HUES64 (cell line): ENCODE data around the gene KRTCAP3.
"Not testable (repeated sequence)": the region's sequence is repeated elsewhere in the genome, so short reads cannot be mapped to it uniquely, and the experiment has no call there.

Source experiments
- H3K27ac ChIP-seq: 2 replicates; pipeline ENCODE4 v1.7.0; 2013; ENCODE audit warnings: low read depth, low read length, inconsistent platforms
- H3K27me3 ChIP-seq: 2 replicates; pipeline ENCODE4 v1.6.1; 2013; ENCODE audit warnings: mild to moderate bottlenecking, low read length; ENCODE audit not compliant: insufficient read depth
- H3K36me3 ChIP-seq: 2 replicates; pipeline ENCODE4 v1.6.1; 2013; ENCODE audit warnings: mild to moderate bottlenecking, low read length; ENCODE audit not compliant: insufficient read depth
- H3K4me1 ChIP-seq: 2 replicates; pipeline ENCODE4 v1.6.1; 2013; ENCODE audit warnings: mild to moderate bottlenecking, low read length, moderate library complexity; ENCODE audit not compliant: insufficient read depth
- H3K4me3 ChIP-seq: 2 replicates; pipeline ENCODE4 v1.5.1; 2013; ENCODE audit warnings: mild to moderate bottlenecking, low read length, moderate library complexity
- H3K9ac ChIP-seq: 2 replicates; pipeline ENCODE4 v1.6.1; 2013; ENCODE audit warnings: mild to moderate bottlenecking, low read depth, low read length
- H3K9me3 ChIP-seq: 2 replicates; pipeline ENCODE4 v1.6.1; 2013; ENCODE audit warnings: low read depth, low read length; ENCODE audit not compliant: insufficient read depth
- WGBS: fragments of 150-250, 120-280 bp; methylation state at CpG from one replicate; pipeline ENCODE4 v1.1.7; 2013; ENCODE audit warnings: missing lambda C conversion rate; 5-methylcytosine and 5-hydroxymethylcytosine counted together

The KRTCAP3 gene

DNA sequence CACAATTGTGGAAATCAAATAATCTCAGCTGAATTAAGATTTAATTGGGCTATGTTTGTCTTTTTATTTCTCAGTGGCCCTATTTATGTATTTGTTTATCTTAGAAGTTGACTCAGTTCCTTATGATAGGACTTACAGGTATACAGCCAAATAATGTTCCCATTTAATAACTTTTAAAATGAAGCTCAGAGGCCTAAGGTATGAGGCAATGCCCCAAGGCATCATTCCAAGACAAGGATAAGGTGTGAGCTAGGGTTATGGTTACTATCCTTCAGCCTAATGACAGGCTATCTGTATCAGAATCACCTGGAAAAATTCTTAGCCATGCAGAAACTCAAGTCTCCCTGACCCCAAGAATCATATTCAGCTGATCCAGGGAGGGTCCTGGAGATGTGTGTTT is 21.2 kb upstream of the KRTCAP3 start:
- Histone ChIP-seq H3K4me1 (no peaks in the 10 kb centered on the region), H3K36me3 (no peaks in the 10 kb centered on the region), H3K27me3 (no peaks in the 10 kb centered on the region), H3K4me3 (no peak overlapping the region), H3K27ac (no peak overlapping the region), H3K9me3 (no peaks in the 10 kb centered on the region), H3K9ac (no peak overlapping the region)

DNA sequence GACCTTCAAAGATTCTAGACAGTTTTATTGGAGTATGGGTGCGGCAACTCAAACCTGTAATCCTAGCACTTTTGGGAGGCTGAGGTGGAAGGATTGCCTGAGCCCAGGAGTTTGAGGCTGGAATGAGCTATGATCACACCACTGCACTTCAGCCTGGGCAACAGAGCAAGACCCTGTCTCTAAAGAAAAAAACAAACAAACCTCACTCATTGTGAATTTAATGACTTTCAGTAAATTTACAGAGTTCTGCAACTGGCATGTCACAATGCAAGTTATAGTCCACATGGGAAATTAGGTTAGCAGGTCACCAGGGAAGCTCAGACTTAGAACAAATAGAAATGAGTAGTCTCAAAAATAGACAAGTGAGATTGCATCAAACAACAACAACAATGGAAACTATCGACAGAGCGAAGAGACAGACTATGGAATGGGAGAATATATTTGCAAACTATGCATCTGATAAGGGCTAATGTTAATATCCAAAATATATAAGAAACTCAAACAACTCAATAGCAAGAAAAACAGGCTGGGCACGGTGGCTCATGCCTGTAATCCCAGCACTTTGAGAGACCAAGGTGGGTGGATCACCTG is 20.4 kb upstream of the KRTCAP3 start:
- no peaks in the 10 kb centered on the region for H3K36me3 ChIP-seq
- H3K9ac ChIP-seq, result no peak overlapping the region
- no peaks in the 10 kb centered on the region for H3K27me3 ChIP-seq
- H3K9me3 ChIP-seq, result no peaks in the 10 kb centered on the region
- H3K27ac ChIP-seq, result no peak overlapping the region
- H3K4me3 ChIP-seq, result no peak overlapping the region
- 86% methylated on average over 2 of the region's 4 CpGs for WGBS
- no peaks in the 10 kb centered on the region for H3K4me1 ChIP-seq

DNA sequence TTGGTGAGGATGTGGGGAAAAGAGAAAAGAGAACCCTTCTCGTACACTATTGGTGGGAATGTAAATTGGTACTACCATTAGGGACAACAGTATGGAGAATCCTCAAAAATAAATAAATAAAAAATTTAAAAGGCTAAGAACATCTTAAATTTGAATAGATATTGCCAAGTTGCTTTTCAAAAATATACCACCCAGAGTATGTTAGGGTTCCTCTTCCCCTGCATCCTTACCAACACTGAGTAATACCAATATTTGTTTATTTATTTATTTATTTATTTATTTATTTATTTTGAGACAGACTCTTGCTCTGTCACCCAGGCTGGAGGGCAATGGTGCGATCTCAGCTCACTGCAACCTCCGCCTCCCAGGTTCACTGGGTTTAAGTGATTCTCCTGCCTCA is 19.2 kb upstream of the KRTCAP3 start:
- no peaks in the 10 kb centered on the region for H3K36me3 ChIP-seq
- no peak overlapping the region for H3K27ac ChIP-seq
- no peaks in the 10 kb centered on the region for H3K9me3 ChIP-seq
- no peak overlapping the region for H3K4me3 ChIP-seq
- WGBS, result over 99% methylated on average over 3 of the region's 3 CpGs
- no peaks in the 10 kb centered on the region for H3K27me3 ChIP-seq
- no peak overlapping the region for H3K9ac ChIP-seq
- no peaks in the 10 kb centered on the region for H3K4me1 ChIP-seq

DNA sequence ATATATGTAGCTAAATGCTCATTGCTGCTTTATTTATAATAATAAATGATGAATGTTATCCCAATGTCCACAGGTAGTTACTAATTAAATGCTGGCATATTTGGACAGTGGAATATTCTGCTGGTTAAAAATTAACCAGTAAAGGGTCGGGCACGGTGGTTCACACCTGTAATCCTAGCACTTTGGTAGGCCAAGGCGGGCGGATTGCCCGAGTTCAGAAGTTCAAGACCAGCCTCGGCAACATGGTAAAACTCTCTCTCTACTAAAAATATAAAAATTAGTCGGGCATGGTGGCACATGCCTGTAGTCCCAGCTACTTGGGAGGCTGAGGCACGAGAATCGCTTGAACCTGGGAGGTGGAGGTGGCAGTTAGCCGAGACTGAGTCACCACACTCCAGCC is 17.1 kb upstream of the KRTCAP3 start:
- 92% methylated on average over 10 of the region's 10 CpGs for WGBS
- H3K4me3 ChIP-seq, H3K4me1 ChIP-seq, H3K27ac ChIP-seq, H3K36me3 ChIP-seq, H3K9me3 ChIP-seq, H3K9ac ChIP-seq, H3K27me3 ChIP-seq: not testable (repeated sequence)

DNA sequence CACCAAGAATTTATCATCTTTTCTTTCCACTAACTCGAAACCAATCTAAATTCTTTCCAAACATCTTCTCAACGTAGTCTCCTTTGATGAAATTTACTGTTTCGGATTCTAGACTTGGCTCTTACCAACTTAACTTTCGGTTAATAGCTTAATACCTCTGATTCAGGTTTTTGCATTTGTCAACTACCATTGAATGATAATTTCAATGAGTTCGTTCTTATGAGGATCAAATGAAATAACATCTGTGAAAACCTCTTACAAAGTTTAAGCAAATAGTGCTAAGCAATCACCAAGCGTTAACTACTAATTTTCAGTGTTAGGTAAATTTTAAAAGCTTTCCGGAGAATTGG is 14.3 kb upstream of the KRTCAP3 start:
- H3K36me3 ChIP-seq, result 0 out of 2 replicates have a peak, but pooled peaks cover 3% of the 10 kb centered on the region
- H3K4me3 ChIP-seq, result peak overlapping the region; percentile 100
- peaks cover 8% of the 10 kb centered on the region; the same call in 1 of the 2 replicates for H3K4me1 ChIP-seq
- H3K27me3 ChIP-seq, result no peaks in the 10 kb centered on the region
- H3K9ac ChIP-seq, result peak overlapping the region; percentile 96
- WGBS, result 30% methylated on average over 7 of the region's 7 CpGs
- H3K9me3 ChIP-seq, result no peaks in the 10 kb centered on the region
- H3K27ac ChIP-seq, result peak overlapping the region; percentile 97

DNA sequence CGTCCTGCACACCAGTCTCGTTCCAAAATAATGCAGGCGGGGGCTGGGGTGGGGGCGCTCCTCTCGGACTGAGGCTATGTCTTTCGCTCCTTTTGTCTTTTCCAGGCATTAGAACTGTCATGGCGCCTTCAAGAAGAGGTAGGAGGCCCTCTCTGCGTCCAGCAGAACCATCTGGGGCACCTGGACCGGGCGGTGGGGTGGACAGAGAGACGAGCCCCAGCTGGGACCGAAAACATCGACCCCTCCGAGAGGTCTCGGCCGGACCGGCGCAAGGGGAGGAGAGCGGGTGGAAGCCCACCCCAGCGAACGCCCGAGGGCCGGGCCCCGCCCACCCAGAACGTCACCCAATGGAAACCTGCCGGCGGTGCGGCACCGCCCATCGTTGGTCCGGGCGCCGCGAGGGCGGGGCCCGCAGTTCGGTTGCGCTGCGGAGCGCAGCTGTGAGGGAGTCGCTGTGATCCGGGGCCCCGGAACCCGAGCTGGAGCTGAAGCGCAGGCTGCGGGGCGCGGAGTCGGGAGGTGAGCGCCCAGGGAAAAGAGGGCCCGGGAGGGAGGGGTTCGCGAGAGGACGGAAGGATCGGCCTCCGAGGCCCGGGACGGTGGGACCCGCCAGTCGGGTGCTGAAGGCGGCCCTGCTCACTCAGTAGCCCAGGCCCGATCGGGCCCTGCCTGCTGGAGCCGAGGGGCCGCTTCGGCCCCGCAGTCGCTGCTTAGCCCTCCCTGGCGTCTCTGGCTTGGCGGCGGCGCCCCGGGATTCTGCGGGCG is 13.8 kb upstream of the KRTCAP3 start, which contains the start of gene NRBP1:
NRBP1 (plus strand) TSS at position 419 of the 765 bp plus-strand sequence. CDS start 4,643 bp downstream, outside the sequence.
- H3K9me3 ChIP-seq, result no peaks in the 10 kb centered on the region
- peak within 1 kb of the TSS; percentile 96 for H3K9ac ChIP-seq
- peaks cover 8% of the 10 kb centered on the region; the same call in 1 of the 2 replicates for H3K4me1 ChIP-seq
- H3K27me3 ChIP-seq, result no peaks in the 10 kb centered on the region
- WGBS, result under 1% methylated on average over 75 of the region's 75 CpGs
- H3K27ac ChIP-seq, result peak within 1 kb of the TSS; percentile 97
- peak within 1 kb of the TSS; percentile 100 for H3K4me3 ChIP-seq
- peaks cover 7% of the 10 kb centered on the region for H3K36me3 ChIP-seq

DNA sequence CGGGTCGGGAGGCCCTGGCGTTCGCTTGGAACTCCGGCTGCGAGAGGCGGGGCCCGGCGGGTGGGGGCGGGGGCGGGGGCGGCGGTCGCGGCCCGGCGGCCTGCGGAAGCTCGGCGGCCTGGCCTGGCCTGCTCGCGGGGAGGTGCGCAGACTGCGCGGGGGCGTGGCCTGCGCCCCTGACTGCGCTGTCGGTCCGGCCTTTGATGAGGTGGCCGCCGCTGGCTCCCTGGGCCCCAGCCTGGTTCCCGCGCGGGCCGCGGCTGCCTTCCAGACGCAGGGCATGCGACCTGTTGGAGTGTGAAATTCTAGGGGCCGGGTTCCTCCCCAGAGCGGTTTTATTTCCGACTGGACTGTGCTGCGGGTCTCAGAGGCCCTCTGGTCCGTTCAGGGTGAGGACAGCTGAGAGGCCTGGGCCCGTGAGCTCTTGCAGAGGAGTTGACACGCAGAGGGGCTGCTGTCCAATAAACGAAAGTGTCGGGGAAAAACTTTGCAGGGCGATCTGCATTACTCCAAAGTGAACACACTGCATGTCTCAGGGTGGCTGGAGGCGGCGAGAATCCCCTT is 13.1 kb upstream of the KRTCAP3 start:
- H3K4me1 ChIP-seq, result peaks cover 8% of the 10 kb centered on the region; the same call in 1 of the 2 replicates
- H3K36me3 ChIP-seq, result peaks cover 14% of the 10 kb centered on the region
- H3K27me3 ChIP-seq, result no peaks in the 10 kb centered on the region
- peak overlapping the region; percentile 100 for H3K4me3 ChIP-seq
- peak overlapping the region; percentile 97 for H3K27ac ChIP-seq
- WGBS, result under 1% methylated on average over 51 of the region's 51 CpGs
- no peaks in the 10 kb centered on the region for H3K9me3 ChIP-seq
- peak overlapping the region; percentile 96 for H3K9ac ChIP-seq

DNA sequence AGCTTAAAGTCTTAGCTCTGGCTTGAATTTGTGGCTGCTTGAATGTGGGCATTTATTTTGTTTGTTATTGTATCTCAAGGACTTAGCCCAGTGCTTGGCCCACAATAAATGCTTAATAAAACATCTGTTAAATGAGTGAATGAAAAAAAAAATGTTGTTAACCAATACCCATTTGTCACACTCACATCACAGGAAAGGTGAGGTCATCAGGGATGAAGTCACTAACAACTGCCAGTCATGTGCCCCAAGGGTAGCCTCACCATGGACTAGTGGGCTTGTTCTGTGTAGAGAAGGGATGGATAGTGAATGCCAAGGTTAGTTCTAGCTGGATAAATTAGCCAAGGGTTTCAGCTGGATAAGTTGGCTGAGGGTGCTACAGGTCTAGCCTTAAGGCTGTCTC is 10.8 kb upstream of the KRTCAP3 start:
- H3K9ac ChIP-seq, result no peak overlapping the region

DNA sequence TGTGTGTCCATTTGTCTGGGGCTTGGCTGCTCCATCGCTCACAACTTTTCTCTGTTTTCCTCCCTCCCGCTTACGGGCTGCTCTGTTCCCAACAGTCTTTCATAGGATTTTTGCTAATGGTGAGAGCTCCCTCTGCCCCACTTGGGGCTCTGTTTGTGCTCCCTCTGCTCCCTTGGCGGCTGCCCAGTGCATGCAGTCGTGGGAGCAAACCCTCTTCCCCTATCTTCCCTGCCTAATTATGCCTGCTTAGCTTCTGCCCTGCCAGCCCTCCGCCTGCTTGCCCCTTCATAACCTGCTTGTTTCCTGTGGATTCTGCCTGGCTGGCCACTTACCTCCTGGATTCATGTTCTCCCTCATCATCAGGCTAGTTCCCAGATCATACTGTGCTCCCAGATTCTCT is 6.6 kb upstream of the KRTCAP3 start:
- WGBS, result 96% methylated on average over 6 of the region's 6 CpGs
- H3K9me3 ChIP-seq, result no peaks in the 10 kb centered on the region
- H3K9ac ChIP-seq, result no peak overlapping the region
- H3K4me1 ChIP-seq, result no peaks in the 10 kb centered on the region
- H3K27ac ChIP-seq, result no peak overlapping the region
- H3K4me3 ChIP-seq, result no peak overlapping the region
- no peaks in the 10 kb centered on the region for H3K27me3 ChIP-seq
- H3K36me3 ChIP-seq, result peaks cover 70% of the 10 kb centered on the region

More for the DNA sequence above, 10.8 kb upstream of the KRTCAP3 start:
- no peaks in the 10 kb centered on the region for H3K27me3 ChIP-seq
- H3K4me3 ChIP-seq, result no peak overlapping the region
- peaks cover 8% of the 10 kb centered on the region; the same call in 1 of the 2 replicates for H3K4me1 ChIP-seq
- H3K27ac ChIP-seq, result no peak overlapping the region
- H3K36me3 ChIP-seq, result peaks cover 37% of the 10 kb centered on the region
- H3K9me3 ChIP-seq, result no peaks in the 10 kb centered on the region

DNA sequence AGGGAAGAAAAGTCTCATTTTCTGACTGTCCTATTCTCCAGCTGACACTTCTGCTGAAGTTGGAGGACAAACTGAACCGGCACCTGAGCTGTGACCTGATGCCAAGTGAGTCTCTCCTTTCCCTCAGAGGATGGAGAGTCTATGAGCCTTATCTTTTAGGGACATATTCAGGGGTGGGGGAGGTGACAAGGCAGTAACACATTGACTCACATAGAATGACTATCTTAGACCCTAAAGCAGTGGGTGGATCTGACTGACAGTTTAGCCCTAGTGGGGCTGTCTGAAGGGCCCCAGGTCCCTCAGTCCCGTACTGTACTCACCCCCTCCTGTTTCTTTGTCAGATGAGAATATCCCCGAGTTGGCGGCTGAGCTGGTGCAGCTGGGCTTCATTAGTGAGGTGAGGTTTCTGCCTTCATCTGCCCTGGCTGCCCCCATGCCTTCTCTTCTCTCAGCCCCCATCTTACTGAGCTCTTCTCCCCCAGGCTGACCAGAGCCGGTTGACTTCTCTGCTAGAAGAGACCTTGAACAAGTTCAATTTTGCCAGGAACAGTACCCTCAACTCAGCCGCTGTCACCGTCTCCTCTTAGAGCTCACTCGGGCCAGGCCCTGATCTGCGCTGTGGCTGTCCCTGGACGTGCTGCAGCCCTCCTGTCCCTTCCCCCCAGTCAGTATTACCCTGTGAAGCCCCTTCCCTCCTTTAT is 805 bp upstream of the KRTCAP3 start:
- Histone ChIP-seq H3K4me3 (no peak overlapping the region), H3K27ac (peak overlapping the region; percentile 5; the same call in 1 of the 2 replicates), H3K27me3 (no peaks in the 10 kb centered on the region), H3K9ac (no peak overlapping the region), H3K36me3 (peaks cover 58% of the 10 kb centered on the region), H3K9me3 (no peaks in the 10 kb centered on the region), H3K4me1 (peaks cover 15% of the 10 kb centered on the region; the same call in 1 of the 2 replicates)
- 83% methylated on average over 10 of the region's 10 CpGs for whole genome bisulfite sequencing

DNA sequence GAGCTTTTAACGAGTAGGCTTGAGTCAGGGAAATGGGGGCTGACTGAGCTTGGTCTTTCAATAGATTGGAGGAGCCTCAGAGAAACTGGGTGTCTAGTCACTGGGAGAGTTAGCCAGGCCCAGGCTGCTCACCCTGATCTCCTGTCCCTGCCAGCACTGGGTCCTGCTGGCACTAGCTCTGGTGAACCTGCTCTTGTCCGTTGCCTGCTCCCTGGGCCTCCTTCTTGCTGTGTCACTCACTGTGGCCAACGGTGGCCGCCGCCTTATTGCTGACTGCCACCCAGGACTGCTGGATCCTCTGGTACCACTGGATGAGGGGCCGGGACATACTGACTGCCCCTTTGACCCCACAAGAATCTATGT is 720 bp downstream of the KRTCAP3 start:
- WGBS, result 78% methylated on average over 6 of the region's 6 CpGs
- Histone ChIP-seq H3K27me3 (no peaks in the 10 kb centered on the region), H3K4me3 (peak overlapping the region; percentile 62), H3K36me3 (peaks cover 56% of the 10 kb centered on the region), H3K4me1 (peaks cover 15% of the 10 kb centered on the region; the same call in 1 of the 2 replicates), H3K9ac (peak overlapping the region; percentile 81), H3K27ac (peak overlapping the region; percentile 66; the same call in 1 of the 2 replicates), H3K9me3 (no peaks in the 10 kb centered on the region)
